SJCRH30 (cell line): ENCODE data around the gene CNTROB. TPM values are rescaled to one million over a fixed set of nuclear protein-coding genes. Genes with fewer than 3 reads are reported as not detected.

Experiments
- total RNA-seq: library from RNA; depleted of rRNA; stranded (reverse); fragments of >200 nt; shearing (Covaris generic); gene quantifications from 2 replicates; pipeline ENCODE4 v1.2.3, GENCODE V29; 2014; rRNA removed

Gene CNTROB
- total RNA-seq, 1 experiment from 2014 or later = 29.8 TPM

Other genes starting within 250 kb of the CNTROB start
- 37.8 and 39.5 TPM in 2 replicates for gene TP53, start 244.7 kb upstream of the CNTROB start, total RNA-seq
- gene WRAP53, start 243.7 kb upstream of the CNTROB start, total RNA-seq = 14.9 and 15.6 TPM in 2 replicates
- gene EFNB3, start 227.0 kb upstream of the CNTROB start, total RNA-seq = 3.5 and 4.1 TPM in 2 replicates
- gene DNAH2, start 214.5 kb upstream of the CNTROB start, total RNA-seq = not detected in 2 replicates
- 6.4 and 9.0 TPM in 2 replicates for gene KDM6B, start 98.0 kb upstream of the CNTROB start, total RNA-seq
- 0.36 and 0.63 TPM in 2 replicates for gene TMEM88, start 77.1 kb upstream of the CNTROB start, total RNA-seq
- gene NAA38, start 74.6 kb upstream of the CNTROB start, total RNA-seq = 30.4 and 45.3 TPM in 2 replicates
- gene CYB5D1, start 74.2 kb upstream of the CNTROB start, total RNA-seq = 3.5 and 5.3 TPM in 2 replicates
- gene CHD3, start 43.4 kb upstream of the CNTROB start, total RNA-seq = 101 and 109 TPM in 2 replicates
- gene RNF227, start 15.9 kb upstream of the CNTROB start, total RNA-seq = 6.6 and 7.1 TPM in 2 replicates
- 0.61 and 0.73 TPM in 2 replicates for gene KCNAB3, start 2.4 kb upstream of the CNTROB start, total RNA-seq
- gene TRAPPC1, start 260 bp upstream of the CNTROB start, total RNA-seq = 36.5 and 38.8 TPM in 2 replicates
- gene GUCY2D, start 70.4 kb downstream of the CNTROB start, total RNA-seq = not detected in 2 replicates
- not detected in 2 replicates for gene ALOX15B, start 106.9 kb downstream of the CNTROB start, total RNA-seq
- not detected in 2 replicates for gene ALOX12B, start 155.5 kb downstream of the CNTROB start, total RNA-seq
- gene ALOXE3, start 186.3 kb downstream of the CNTROB start, total RNA-seq = not detected in 2 replicates
- gene HES7, start 191.9 kb downstream of the CNTROB start, total RNA-seq = 0.79 and 0.91 TPM in 2 replicates
- gene PER1, start 220.2 kb downstream of the CNTROB start, total RNA-seq = 9.3 and 13.5 TPM in 2 replicates
- 6.1 and 7.9 TPM in 2 replicates for gene VAMP2, start 230.7 kb downstream of the CNTROB start, total RNA-seq
- 13.0 and 19.8 TPM in 2 replicates for gene TMEM107, start 244.2 kb downstream of the CNTROB start, total RNA-seq